K562 (cell line): Measurements from ENCODE around the gene GUCY2C. TPM values are rescaled to one million over a fixed set of nuclear protein-coding genes. Genes with fewer than 3 reads are reported as not detected.

Experiments used
- ATAC-seq: fragments of 200-7000 bp; cut with Tn5 transposase; 3 replicates; pipeline ENCODE4 v1.9.1; 2020; ENCODE audit warnings: moderate library complexity
- BruUV-seq: library from RNA; stranded (reverse); fragments of 400-500 nt; replicated peaks from 2 replicates; lab custom pipeline; 2021; lab: Mats Ljungman, UMichigan
- CTCF ChIA-PET: fragments of 300-600 bp; formaldehyde crosslinking; extraction: SDS; loops from one replicate; lab custom pipeline; 2021; ENCODE audit warnings: low intra/inter-chr PET ratio; lab: Yijun Ruan, JAX
- POLR2A ChIA-PET: fragments of 300-600, 350-650 bp; sonication (Branson Sonifier 250); formaldehyde crosslinking; extraction: SDS; loops from one replicate; lab custom pipeline; 2021; ENCODE audit warnings: antibody characterized with exemption, inconsistent platforms; lab: Yijun Ruan, JAX
- DNase-seq, 4 experiments: peaks; one replicate each; pipeline versions ENCODE4 v3.0.0 to v3.0.0-alpha.2; 2011 to 2018; ENCODE audit warnings: low spot score in 3 of 4, mixed read lengths in 3 of 4; ENCODE audit errors: extremely low read depth in 1 of 4
- FAIRE-seq: peaks from 2 replicates; lab custom pipeline; 2011; peaks lifted over from hg19 to GRCh38; lab: Jason Lieb, UNC
- H2AFZ ChIP-seq: 2 replicates; pipeline ENCODE4 v1.6.0; 2011; ENCODE audit warnings: low read depth, low read length, control low read depth, inconsistent platforms
- H3K27ac ChIP-seq: fragments of 200-600 bp; 3 replicates; pipeline ENCODE4 v1.8.0; 2011; ENCODE audit warnings: low read depth, mild to moderate bottlenecking, control low read depth, inconsistent platforms, low read length, moderate library complexity, mixed read lengths; ENCODE audit errors: extremely low read depth
- H3K27me3 ChIP-seq, 2 experiments: fragments of 300-600 bp in 1 of 2; 2 replicates in 1 of 2; 3 replicates in 1 of 2; pipeline versions ENCODE4 v1.6.0 to v1.8.0; 2011; ENCODE audit warnings: inconsistent platforms in 2 of 2, low read length in 2 of 2, mild to moderate bottlenecking in 1 of 2, mixed read lengths in 1 of 2, moderate library complexity in 1 of 2; ENCODE audit not compliant: control insufficient read depth in 2 of 2, insufficient read depth in 2 of 2
- H3K36me3 ChIP-seq: fragments of 300-600 bp; 3 replicates; pipeline ENCODE4 v1.8.0; 2011; ENCODE audit warnings: mild to moderate bottlenecking, low read length, inconsistent platforms; ENCODE audit not compliant: control insufficient read depth, insufficient read depth
- H3K4me1 ChIP-seq, 2 experiments: fragments of 200-600 bp in 1 of 2; replicated peaks in 1 of 2; 2 replicates in 1 of 2; 3 replicates in 1 of 2; pipeline versions ENCODE4 v1.5.1 to v1.8.0; 2011; ENCODE audit warnings: inconsistent platforms in 2 of 2, low read length in 2 of 2, mild to moderate bottlenecking in 1 of 2, mixed read lengths in 1 of 2, moderate library complexity in 1 of 2; ENCODE audit not compliant: control insufficient read depth in 2 of 2, insufficient read depth in 2 of 2
- H3K4me2 ChIP-seq: 2 replicates; pipeline ENCODE4 v1.6.1; 2011; ENCODE audit warnings: low read length, control low read depth, inconsistent platforms, mixed read lengths; ENCODE audit not compliant: insufficient read depth
- H3K4me3 ChIP-seq: fragments of 200-600 bp; sonication (generic), shearing (Covaris generic); 2 replicates; pipeline ENCODE4 v1.5.1; 2016; ENCODE audit warnings: control low read depth, inconsistent platforms
- H3K79me2 ChIP-seq: fragments of 200-600 bp; 3 replicates; pipeline ENCODE4 v1.8.0; 2011; ENCODE audit warnings: low read length, inconsistent platforms; ENCODE audit not compliant: control insufficient read depth, insufficient read depth
- H3K9ac ChIP-seq, 2 experiments: 2 replicates each; pipeline versions ENCODE4 v1.6.0 to v1.6.1; 2011; ENCODE audit warnings: low read depth in 2 of 2, low read length in 2 of 2, control low read depth in 1 of 2, inconsistent platforms in 1 of 2, mild to moderate bottlenecking in 1 of 2, mixed read lengths in 1 of 2; ENCODE audit not compliant: insufficient read depth in 1 of 2
- H3K9me1 ChIP-seq: one replicate; pipeline ENCODE4 v1.6.0; 2011; ENCODE audit warnings: inconsistent platforms, mild to moderate bottlenecking, low read length, moderate library complexity; ENCODE audit not compliant: control insufficient read depth, insufficient read depth
- H3K9me3 ChIP-seq: replicated peaks from 2 replicates; pipeline ENCODE4 v1.5.1; 2011; ENCODE audit warnings: low read depth, low read length, inconsistent platforms; ENCODE audit not compliant: control insufficient read depth, insufficient read depth
- H4K20me1 ChIP-seq: replicated peaks from 2 replicates; pipeline ENCODE4 v1.6.1; 2011; ENCODE audit warnings: low read length, inconsistent platforms, mixed read lengths; ENCODE audit not compliant: control insufficient read depth, insufficient read depth
- ASH1L ChIP-seq: fragments of 450-650 bp; IDR thresholded peaks from 2 replicates; pipeline ENCODE4 v1.6.1; 2018; ENCODE audit warnings: borderline replicate concordance, mild to moderate bottlenecking, low read depth; ENCODE audit not compliant: partially characterized antibody
- ATF3 ChIP-seq, 2 experiments: fragments of 450-650 bp in 1 of 2; sonication (generic) in 1 of 2; formaldehyde crosslinking in 1 of 2; IDR thresholded peaks in 1 of 2; conservative IDR thresholded peaks in 1 of 2; 2 replicates each; pipeline versions ENCODE4 v1.6.1 to v1.8.1; 2016 to 2023; ENCODE audit warnings: mild to moderate bottlenecking in 2 of 2, moderate library complexity in 2 of 2, inconsistent platforms in 1 of 2, missing genetic modification reagents in 1 of 2
- BRD9 ChIP-seq: fragments of 450-650 bp; IDR thresholded peaks from 2 replicates; pipeline ENCODE4 v1.6.1; 2018; ENCODE audit warnings: low read depth; ENCODE audit not compliant: partially characterized antibody
- CBX3 ChIP-seq, 2 experiments: IDR thresholded peaks; 1 replicate in 1 of 2; 2 replicates in 1 of 2; pipeline ENCODE4 v1.6.1; 2012; ENCODE audit warnings: inconsistent platforms in 2 of 2, low read length in 2 of 2, borderline replicate concordance in 1 of 2, control low read depth in 1 of 2
- ETV1 ChIP-seq: fragments of 450-650 bp; conservative IDR thresholded peaks from 2 replicates; pipeline ENCODE4 v1.6.1; 2016; ENCODE audit warnings: missing genetic modification characterization, control low read depth, low read depth, missing compliant biosample characterization
- HBP1 ChIP-seq: fragments of 450-650 bp; formaldehyde crosslinking; IDR thresholded peaks from 2 replicates; pipeline ENCODE4 v1.4.0; 2022; ENCODE audit warnings: missing genetic modification characterization
- RBFOX2 ChIP-seq: fragments of 200-400 bp; formaldehyde crosslinking; IDR thresholded peaks from 2 replicates; pipeline ENCODE4 v1.6.1; 2017; ENCODE audit warnings: low read depth, mild to moderate bottlenecking, low read length, moderate library complexity
- REST ChIP-seq, 2 experiments: fragments of 450-650 bp; formaldehyde crosslinking in 1 of 2; IDR thresholded peaks; 2 replicates each; pipeline versions ENCODE4 v1.4.0 to v1.6.1; 2014 to 2020; ENCODE audit warnings: mild to moderate bottlenecking in 2 of 2, borderline replicate concordance in 1 of 2, low read depth in 1 of 2
- ZKSCAN3 ChIP-seq: fragments of 250-450 bp; sonication (Bioruptor Pico); IDR thresholded peaks from 2 replicates; pipeline ENCODE4 v1.4.0; 2020
- ZNF253 ChIP-seq: fragments of 250-450 bp; sonication (Bioruptor Pico); conservative IDR thresholded peaks from 2 replicates; pipeline ENCODE4 v1.6.1; 2021; ENCODE audit warnings: mild to moderate bottlenecking
- ZNF707 ChIP-seq: fragments of 250-450 bp; sonication (Bioruptor Pico); conservative IDR thresholded peaks from 2 replicates; pipeline ENCODE4 v1.8.0; 2022; ENCODE audit warnings: inconsistent platforms, mild to moderate bottlenecking, moderate library complexity
- WGBS: fragments of 100-300 bp; shearing (Covaris generic); methylation state at CpG from one replicate; pipeline ENCODE4 v1.1.6; 2016; ENCODE audit warnings: low coverage, mixed read lengths; ENCODE audit not compliant: insufficient coverage; ENCODE audit errors: missing lambda C conversion rate; 5-methylcytosine and 5-hydroxymethylcytosine counted together
- in situ Hi-C: fragments of 300-500 bp; cut with MboI; formaldehyde crosslinking; loops from 4 replicates; pipeline ENCODE4 v1.15.0; 2018; ENCODE audit warnings: inconsistent platforms, mixed read lengths
- intact Hi-C: fragments of 100-400 bp; cut with micrococcal nuclease; formaldehyde crosslinking; loops from 2 replicates; pipeline ENCODE4 v1.14.2; 2022
- polyA plus RNA-seq, 8 experiments: library from polyadenylated mRNA; depleted of rRNA in 4 of 8; stranded (reverse) in 5 of 8; unstranded in 3 of 8; fragments of >200 nt; fragmentation: Nextera tagmentation in 2 of 8; fragmentation: Illumina TruSeq in 1 of 8; extraction: Ambion mirVana in 2 of 8; extraction: Trizol in 1 of 8; gene quantifications; 2 replicates each; pipeline versions ENCODE4 v1.2.1 to v1.2.3, GENCODE V29; 2011 to 2014; ENCODE audit warnings: inconsistent platforms in 1 of 8, missing spikeins in 1 of 8
- total RNA-seq, 7 experiments: library from RNA; depleted of rRNA in 6 of 7; stranded (reverse); fragments of >200 nt in 6 of 7; fragmentation: Illumina TruSeq in 2 of 7; extraction: Trizol in 2 of 7; gene quantifications; 2 replicates each; pipeline versions ENCODE4 v1.2.1 to v1.2.3, GENCODE V29; 2011 to 2021; ENCODE audit warnings: low replicate concordance in 1 of 7

Gene GUCY2C
- total and polyA plus RNA-seq, 9 of the 15 experiments (the other 6 are each of a cell fraction or from before 2014, with no cell fraction given) = 0.01 to 0.05 (median 0.04) TPM; not detected in 6

- no peak for DNase-seq
- ATAC-seq = no peak
- 13% methylated on average over 3 of the region's 3 CpGs for WGBS
- no peak overlapping the region for H3K4me3 ChIP-seq
- no peaks in the 10 kb centered on the region for H4K20me1 ChIP-seq
- ChIA-PET POLR2A (interaction anchor here (0.8 kb wide), 1 partner anchor 426 kb away, joined by 3 read pairs; no protein-coding TSS in a partner anchor), CTCF (no interaction called here)
- H3K9me1 ChIP-seq = no peaks in the 10 kb centered on the region
- no peak overlapping the region for H2AFZ ChIP-seq
- no peaks in the 10 kb centered on the region for H3K79me2 ChIP-seq
- no peaks in the 10 kb centered on the region for H3K4me1 ChIP-seq
- BruUV-seq = no TSS peak
- FAIRE-seq = no peak
- H3K4me2 ChIP-seq = no peak overlapping the region
- in situ Hi-C loops (no loop called here), intact Hi-C loops (no loop called here)
- H3K9ac ChIP-seq = no peak overlapping the region
- H3K27ac ChIP-seq = no peak overlapping the region
- no peaks in the 10 kb centered on the region for H3K27me3 ChIP-seq
- H3K36me3 ChIP-seq = no peaks in the 10 kb centered on the region
- H3K9me3 ChIP-seq = no peaks in the 10 kb centered on the region
- TF ChIP-seq BRD9 (no peak), ZNF707 (no peak), HBP1 (CRISPR knock-in tag) (no peak), ASH1L (no peak), REST (IDR thresholded peaks at IDR 0.05; ENCODE audit: borderline replicate concordance) (no peak), REST (CRISPR knock-in tag; IDR thresholded peaks at IDR 0.05; ENCODE audit: low read depth) (no peak), ZNF253 (CRISPR knock-in tag) (no peak), ETV1 (no peak), CBX3 (IDR thresholded peaks at IDR 0.05; ENCODE audit: borderline replicate concordance in 1 of 2, low read length in 2 of 2) (no peak), RBFOX2 (no peak), ATF3 (IDR thresholded peaks at IDR 0.05) (peak; percentile 61), ATF3 (CRISPR knock-in tag; conservative IDR thresholded peaks at IDR 0.05) (no peak), ZKSCAN3 (CRISPR knock-in tag) (no peak)
Measured at GRCh38 chr12:14611640-14612203, 84.7 kb downstream of the GUCY2C start.
